ENCODE data around the gene OMP. TPM values are rescaled to one million over a fixed set of nuclear protein-coding genes. Genes with fewer than 3 reads are reported as not detected.

OMP gene
- total RNA-seq, 1 donor from 2014 or later = not detected

DNA sequence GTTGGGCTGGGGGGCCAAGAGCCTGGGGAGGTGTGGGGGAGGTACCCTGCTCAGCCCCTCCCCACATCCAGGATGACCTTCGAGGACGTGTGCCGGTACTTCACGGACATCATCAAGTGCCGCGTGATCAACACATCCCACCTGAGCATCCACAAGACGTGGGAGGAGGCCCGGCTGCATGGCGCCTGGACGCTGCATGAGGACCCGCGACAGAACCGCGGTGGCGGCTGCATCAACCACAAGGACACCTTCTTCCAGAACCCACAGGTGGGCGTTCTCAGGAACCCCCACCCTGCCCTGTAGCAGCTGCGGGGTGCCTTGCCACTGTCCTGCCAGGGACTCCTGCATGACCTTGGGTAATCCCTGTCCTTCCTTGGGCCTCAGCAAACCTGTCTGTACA, 15.4 kb downstream of the OMP start:
- Mint-ChIP-seq H3K4me3 (no peak overlapping the region), H3K36me3 (ENCODE audit: low read depth) (no peaks in the 10 kb centered on the region), H3K4me1 (ENCODE audit: low read depth) (peaks cover 5% of the 10 kb centered on the region), H3K27me3 (ENCODE audit: insufficient read depth) (no peaks in the 10 kb centered on the region), H3K9me3 (no peaks in the 10 kb centered on the region), H3K27ac (no peak overlapping the region)
- intact Hi-C loops (cut with micrococcal nuclease) = no loop called here
- DNase-seq (ENCODE audit: low spot score) = no peak

DNA sequence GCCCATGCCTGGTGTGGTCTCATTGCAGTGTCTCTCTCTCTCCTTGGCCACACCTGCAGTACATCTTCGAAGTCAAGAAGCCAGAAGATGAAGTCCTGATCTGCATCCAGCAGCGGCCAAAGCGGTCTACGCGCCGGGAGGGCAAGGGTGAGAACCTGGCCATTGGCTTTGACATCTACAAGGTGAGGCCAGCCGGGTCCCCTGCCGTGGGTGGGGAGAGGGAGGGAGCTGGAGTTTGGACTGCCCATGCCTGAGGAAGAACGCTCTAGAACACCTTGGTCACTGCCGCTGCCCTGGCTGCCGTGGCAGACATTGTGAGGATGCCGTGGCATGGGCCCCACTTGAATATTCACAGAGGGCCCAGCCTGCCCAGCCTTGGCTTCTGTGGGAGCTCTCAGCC, 16.3 kb downstream of the OMP start:
- Mint-ChIP-seq H3K36me3 (ENCODE audit: low read depth) (no peaks in the 10 kb centered on the region), H3K4me1 (ENCODE audit: low read depth) (no peaks in the 10 kb centered on the region), H3K27me3 (ENCODE audit: insufficient read depth) (no peaks in the 10 kb centered on the region), H3K4me3 (no peak overlapping the region), H3K9me3 (no peaks in the 10 kb centered on the region), H3K27ac (no peak overlapping the region)
- DNase-seq (ENCODE audit: low spot score) = no peak
- intact Hi-C loops (cut with micrococcal nuclease) = no loop called here

DNA sequence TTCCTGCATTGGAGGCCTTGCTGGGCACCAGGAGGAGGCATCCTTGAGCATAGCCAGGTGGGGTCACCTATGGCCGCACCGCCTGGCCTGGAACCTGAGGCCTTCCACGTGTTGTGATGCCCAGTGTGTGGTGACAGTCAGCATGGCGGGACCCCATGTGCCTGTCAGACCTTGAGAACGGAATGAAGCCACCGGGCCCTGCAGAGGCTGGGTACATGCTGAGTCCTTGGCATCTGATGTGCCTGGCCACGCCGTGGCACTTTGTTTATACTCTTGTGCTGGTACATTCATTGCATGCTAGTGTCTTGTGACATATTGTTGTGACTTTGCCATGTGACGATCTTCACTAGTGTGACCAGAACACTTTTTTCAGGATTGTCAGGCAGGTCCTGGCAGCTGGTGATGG, 16.9 kb downstream of the OMP start:
- Mint-ChIP-seq H3K27me3 (ENCODE audit: insufficient read depth) (no peaks in the 10 kb centered on the region), H3K27ac (no peak overlapping the region), H3K4me1 (ENCODE audit: low read depth) (no peaks in the 10 kb centered on the region), H3K9me3 (no peaks in the 10 kb centered on the region), H3K4me3 (no peak overlapping the region), H3K36me3 (ENCODE audit: low read depth) (no peaks in the 10 kb centered on the region)
- DNase-seq (ENCODE audit: low spot score) = no peak
- intact Hi-C loops (cut with micrococcal nuclease) = no loop called here

DNA sequence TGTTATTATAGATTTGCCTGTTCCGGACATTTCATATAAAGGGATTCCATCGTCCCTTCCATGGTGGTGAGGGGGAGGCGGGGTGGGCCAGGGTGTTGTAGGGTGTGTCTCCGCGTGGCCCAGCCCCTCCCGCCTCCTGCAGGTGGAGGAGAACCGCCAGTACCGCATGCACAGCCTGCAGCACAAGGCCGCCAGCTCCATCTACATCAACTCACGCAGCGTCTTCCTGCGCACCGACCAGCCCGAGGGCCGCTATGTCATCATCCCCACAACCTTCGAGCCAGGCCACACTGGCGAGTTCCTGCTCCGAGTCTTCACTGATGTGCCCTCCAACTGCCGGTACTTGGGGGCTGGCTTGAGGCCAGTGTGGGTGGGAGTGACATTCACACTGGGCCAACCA, 17.9 kb downstream of the OMP start:
- intact Hi-C loops (cut with micrococcal nuclease) = no loop called here
- Mint-ChIP-seq H3K9me3 (no peaks in the 10 kb centered on the region), H3K36me3 (ENCODE audit: low read depth) (no peaks in the 10 kb centered on the region), H3K27me3 (ENCODE audit: insufficient read depth) (no peaks in the 10 kb centered on the region), H3K27ac (no peak overlapping the region), H3K4me3 (no peak overlapping the region), H3K4me1 (ENCODE audit: low read depth) (no peaks in the 10 kb centered on the region)
- DNase-seq (ENCODE audit: low spot score) = no peak

DNA sequence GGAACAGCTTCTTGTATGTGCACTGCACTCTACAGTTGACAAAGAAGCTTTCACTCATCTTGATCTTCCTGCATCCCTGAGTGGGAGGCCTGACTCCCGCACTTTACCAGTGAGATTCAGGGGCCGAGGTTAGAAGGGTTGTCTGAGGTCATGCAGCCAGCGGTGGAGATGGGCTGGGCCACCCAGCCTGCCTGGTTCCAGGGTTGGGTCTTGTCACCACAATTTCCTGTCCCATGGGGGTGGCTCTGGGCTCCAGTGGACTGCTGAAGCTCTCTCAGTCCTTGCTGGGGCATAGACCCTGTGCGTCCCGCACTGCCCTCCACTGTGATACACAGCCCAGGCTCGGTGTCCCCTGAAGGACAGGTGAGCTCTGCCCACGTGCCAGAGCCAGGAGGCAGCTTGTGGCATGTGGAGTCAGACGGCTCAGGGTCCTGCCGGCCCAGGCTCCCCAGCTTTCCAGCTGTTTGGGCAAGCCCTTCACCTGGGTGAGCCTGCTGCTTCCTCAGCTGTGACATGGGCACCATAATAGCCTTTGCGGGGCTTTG, 18.5 kb downstream of the OMP start:
- no peaks in the 10 kb centered on the region for H3K4me1 Mint-ChIP-seq (ENCODE audit: low read depth)
- H3K27me3 Mint-ChIP-seq (ENCODE audit: insufficient read depth) = no peaks in the 10 kb centered on the region

DNA sequence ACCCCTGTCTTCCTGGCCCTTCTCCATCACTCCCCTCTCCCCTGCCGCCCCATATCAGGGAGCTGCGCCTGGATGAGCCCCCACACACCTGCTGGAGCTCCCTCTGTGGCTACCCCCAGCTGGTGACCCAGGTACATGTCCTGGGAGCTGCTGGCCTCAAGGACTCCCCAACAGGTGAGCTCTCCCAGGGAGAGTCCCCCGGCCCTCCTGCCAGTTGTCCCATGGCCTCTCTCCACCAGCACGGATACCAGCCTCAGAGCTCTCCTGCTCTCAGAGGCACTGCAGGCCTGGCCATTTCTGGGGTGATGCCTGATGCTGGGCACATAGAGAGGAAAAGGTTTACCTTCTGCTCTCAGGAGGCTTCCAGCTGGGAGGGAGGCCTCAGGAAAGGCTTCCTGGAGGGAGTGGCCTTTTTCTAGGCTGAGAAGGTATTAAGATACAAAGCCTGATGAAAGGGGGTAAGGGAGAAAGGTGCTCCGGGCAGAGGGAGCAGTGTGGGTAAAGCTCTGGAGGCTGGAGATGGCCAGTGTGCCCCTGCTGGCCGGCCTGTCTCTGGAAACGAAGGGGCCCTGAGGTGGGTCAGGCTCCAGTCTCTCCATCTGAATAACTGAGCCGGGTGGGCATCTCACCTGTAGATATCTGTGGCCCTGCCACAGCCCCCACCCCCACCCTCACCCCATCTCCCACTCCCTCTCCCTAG, 19.4 kb downstream of the OMP start:
- no peaks in the 10 kb centered on the region for H3K36me3 Mint-ChIP-seq (ENCODE audit: low read depth)
- no peaks in the 10 kb centered on the region for H3K4me1 Mint-ChIP-seq (ENCODE audit: low read depth)
- H3K9me3 Mint-ChIP-seq = no peaks in the 10 kb centered on the region
- DNase-seq (ENCODE audit: low spot score) = no peak
- no peak overlapping the region for H3K27ac Mint-ChIP-seq
- no peak overlapping the region for H3K4me3 Mint-ChIP-seq
- H3K27me3 Mint-ChIP-seq (ENCODE audit: insufficient read depth) = no peaks in the 10 kb centered on the region
- intact Hi-C loops (cut with micrococcal nuclease) = no loop called here

More for the DNA sequence above, 18.5 kb downstream of the OMP start:
- H3K27ac Mint-ChIP-seq = no peak overlapping the region
- no peak for DNase-seq (ENCODE audit: low spot score)
- no peak overlapping the region for H3K4me3 Mint-ChIP-seq
- no peaks in the 10 kb centered on the region for H3K36me3 Mint-ChIP-seq (ENCODE audit: low read depth)
- no peaks in the 10 kb centered on the region for H3K9me3 Mint-ChIP-seq
- intact Hi-C loops (cut with micrococcal nuclease) = no loop called here

DNA sequence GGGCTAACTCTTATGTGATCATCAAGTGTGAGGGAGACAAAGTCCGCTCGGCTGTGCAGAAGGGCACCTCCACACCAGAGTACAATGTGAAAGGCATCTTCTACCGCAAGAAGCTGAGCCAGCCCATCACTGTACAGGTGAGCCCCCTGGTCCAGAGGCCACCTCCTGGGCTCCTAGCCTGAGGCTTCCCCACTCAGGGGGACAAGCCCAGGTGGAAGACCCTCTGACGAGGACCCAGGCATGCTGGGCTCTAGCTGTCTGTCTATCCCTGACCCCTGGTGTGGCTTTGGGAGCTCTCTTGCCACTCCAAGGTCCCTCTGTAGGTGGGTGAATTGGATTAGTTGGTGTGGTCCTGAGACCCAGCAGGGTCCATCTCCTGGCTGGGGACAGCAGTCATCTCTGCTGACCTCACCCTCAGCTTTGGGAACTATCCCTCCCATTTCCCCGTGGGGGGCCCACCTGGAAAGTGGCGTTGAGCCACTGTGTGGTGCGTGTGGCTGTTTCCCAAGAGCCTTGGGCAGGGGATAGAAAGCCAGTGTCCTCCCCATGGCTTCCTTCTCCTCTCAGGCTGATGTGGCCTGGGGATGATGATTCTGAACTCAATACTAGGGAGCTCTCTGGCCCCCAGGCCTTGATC, 20.1 kb downstream of the OMP start:
- Mint-ChIP-seq H3K27ac (no peak overlapping the region), H3K36me3 (ENCODE audit: low read depth) (no peaks in the 10 kb centered on the region), H3K4me1 (ENCODE audit: low read depth) (peaks cover 4% of the 10 kb centered on the region), H3K9me3 (no peaks in the 10 kb centered on the region), H3K4me3 (no peak overlapping the region), H3K27me3 (ENCODE audit: insufficient read depth) (no peaks in the 10 kb centered on the region)
- no peak for DNase-seq (ENCODE audit: low spot score)
- intact Hi-C loops (cut with micrococcal nuclease) = no loop called here

DNA sequence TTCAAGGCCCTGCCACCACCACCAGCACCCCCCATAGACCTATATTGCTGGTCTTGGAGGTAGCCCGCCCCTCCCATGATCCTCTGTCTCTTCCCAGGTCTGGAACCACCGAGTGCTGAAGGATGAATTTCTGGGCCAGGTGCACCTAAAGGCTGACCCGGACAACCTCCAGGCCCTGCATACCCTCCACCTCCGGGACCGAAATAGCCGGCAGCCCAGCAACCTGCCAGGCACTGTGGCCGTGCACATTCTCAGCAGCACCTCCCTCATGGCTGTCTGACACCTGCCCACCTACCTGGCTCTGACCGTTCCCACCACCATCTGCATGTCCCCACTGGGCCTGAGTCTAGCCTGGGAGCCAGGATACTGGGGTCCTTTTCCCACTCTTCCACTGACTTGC, 21.0 kb downstream of the OMP start:
- no peak for DNase-seq (ENCODE audit: low spot score)
- H3K27me3 Mint-ChIP-seq (ENCODE audit: insufficient read depth) = peaks cover 2% of the 10 kb centered on the region
- H3K4me1 Mint-ChIP-seq (ENCODE audit: low read depth) = peaks cover 5% of the 10 kb centered on the region
- intact Hi-C loops (cut with micrococcal nuclease) = no loop called here
- H3K36me3 Mint-ChIP-seq (ENCODE audit: low read depth) = no peaks in the 10 kb centered on the region
- H3K4me3 Mint-ChIP-seq = no peak overlapping the region
- no peaks in the 10 kb centered on the region for H3K9me3 Mint-ChIP-seq
- H3K27ac Mint-ChIP-seq = no peak overlapping the region

DNA sequence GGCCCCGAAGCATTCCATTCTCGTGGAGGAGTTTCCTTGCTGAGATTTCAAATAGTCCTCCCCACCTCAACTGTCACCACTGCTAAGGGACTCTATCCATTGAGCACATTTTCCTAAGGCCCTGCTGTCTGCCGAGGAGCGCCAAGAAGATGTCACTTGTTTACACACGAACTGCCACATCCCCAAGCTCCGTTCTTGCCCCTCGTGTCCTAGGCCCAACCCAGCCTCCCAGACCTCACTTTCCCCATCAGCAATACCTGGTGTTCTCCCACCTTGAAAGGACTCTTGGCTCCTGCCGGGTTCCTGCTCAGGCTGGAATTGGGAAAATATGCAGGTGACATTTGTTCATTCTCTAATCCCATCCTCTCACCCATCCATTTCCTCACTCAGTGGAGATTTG, 21.4 kb downstream of the OMP start:
- Mint-ChIP-seq H3K9me3 (no peaks in the 10 kb centered on the region), H3K36me3 (ENCODE audit: low read depth) (no peaks in the 10 kb centered on the region), H3K4me3 (no peak overlapping the region), H3K4me1 (ENCODE audit: low read depth) (peaks cover 5% of the 10 kb centered on the region), H3K27me3 (ENCODE audit: insufficient read depth) (peaks cover 4% of the 10 kb centered on the region), H3K27ac (no peak overlapping the region)
- no peak for DNase-seq (ENCODE audit: low spot score)
- intact Hi-C loops (cut with micrococcal nuclease) = no loop called here

DNA sequence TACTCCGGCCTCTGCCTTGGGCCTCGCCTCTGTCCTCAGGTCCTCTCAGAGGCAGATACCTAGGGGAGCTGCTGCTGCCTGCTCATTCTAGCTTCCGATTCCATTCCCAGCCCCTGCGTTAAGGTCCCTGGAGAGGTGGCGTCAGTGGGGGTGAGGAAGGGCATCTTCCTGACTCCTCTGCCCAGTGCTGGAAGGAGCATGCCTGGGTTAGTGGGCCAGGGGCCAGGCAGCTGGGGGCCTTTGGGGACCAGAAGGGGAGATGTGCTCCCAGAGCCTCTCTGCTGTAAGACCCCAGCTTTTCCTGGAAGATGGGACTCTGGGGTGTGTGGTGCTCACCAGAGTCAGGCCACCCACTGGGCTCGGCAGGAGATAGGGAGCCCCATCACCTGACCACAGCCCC, 21.8 kb downstream of the OMP start:
- Mint-ChIP-seq H3K4me3 (no peak overlapping the region), H3K4me1 (ENCODE audit: low read depth) (peaks cover 5% of the 10 kb centered on the region), H3K9me3 (no peaks in the 10 kb centered on the region), H3K36me3 (ENCODE audit: low read depth) (no peaks in the 10 kb centered on the region), H3K27ac (no peak overlapping the region), H3K27me3 (ENCODE audit: insufficient read depth) (peaks cover 4% of the 10 kb centered on the region)
- no peak for DNase-seq (ENCODE audit: low spot score)
- intact Hi-C loops (cut with micrococcal nuclease) = no loop called here

DNA sequence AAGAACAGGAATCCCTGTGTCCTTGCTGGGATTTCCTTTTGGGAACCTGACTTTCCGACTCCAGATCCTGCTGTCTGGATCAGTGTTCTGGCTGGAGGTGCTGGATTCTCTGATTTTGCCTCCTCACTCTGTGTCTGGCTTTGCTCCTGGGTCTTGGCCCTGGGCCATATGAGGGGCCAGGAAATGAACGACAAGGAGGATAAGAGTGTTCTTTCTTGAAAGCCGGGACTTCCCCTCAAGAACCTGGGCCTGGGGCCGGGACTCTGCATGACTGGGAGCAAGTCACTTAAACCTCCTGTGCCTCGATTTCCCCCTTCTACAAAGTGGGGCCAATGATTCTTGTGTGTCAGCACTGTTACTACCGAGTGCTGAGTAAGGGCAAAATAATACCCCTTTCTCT, 22.6 kb downstream of the OMP start:
- H3K27me3 Mint-ChIP-seq (ENCODE audit: insufficient read depth) = peaks cover 4% of the 10 kb centered on the region
- peaks cover 5% of the 10 kb centered on the region for H3K4me1 Mint-ChIP-seq (ENCODE audit: low read depth)
- no peak overlapping the region for H3K4me3 Mint-ChIP-seq
- intact Hi-C loops (cut with micrococcal nuclease) = no loop called here
- H3K36me3 Mint-ChIP-seq (ENCODE audit: low read depth) = no peaks in the 10 kb centered on the region
- no peak overlapping the region for H3K27ac Mint-ChIP-seq
- H3K9me3 Mint-ChIP-seq = no peaks in the 10 kb centered on the region
- DNase-seq (ENCODE audit: low spot score) = no peak

DNA sequence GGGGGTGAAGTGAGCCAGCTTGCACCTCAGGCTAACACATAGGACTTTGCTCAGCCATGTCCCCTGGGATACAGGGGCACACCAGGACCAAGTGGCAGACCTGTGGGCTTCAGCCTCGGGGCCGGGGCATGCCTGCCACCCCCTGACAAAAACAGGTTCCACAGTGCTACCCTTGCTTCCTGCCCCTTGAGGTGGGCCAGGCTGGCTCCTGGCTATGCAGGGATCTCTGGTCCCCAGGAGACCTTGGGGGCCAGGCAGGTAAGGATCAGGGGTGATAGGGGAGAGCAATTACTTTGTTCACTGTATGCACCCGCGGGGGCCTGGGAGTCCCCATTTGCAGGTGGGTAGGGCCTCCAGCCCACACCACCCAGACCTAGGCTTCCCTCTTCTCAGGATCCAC, 23.1 kb downstream of the OMP start:
- no peak for DNase-seq (ENCODE audit: low spot score)
- Mint-ChIP-seq H3K9me3 (no peaks in the 10 kb centered on the region), H3K27ac (no peak overlapping the region), H3K4me1 (ENCODE audit: low read depth) (peaks cover 5% of the 10 kb centered on the region), H3K27me3 (ENCODE audit: insufficient read depth) (peaks cover 4% of the 10 kb centered on the region), H3K36me3 (ENCODE audit: low read depth) (no peaks in the 10 kb centered on the region), H3K4me3 (no peak overlapping the region)
- intact Hi-C loops (cut with micrococcal nuclease) = no loop called here

DNA sequence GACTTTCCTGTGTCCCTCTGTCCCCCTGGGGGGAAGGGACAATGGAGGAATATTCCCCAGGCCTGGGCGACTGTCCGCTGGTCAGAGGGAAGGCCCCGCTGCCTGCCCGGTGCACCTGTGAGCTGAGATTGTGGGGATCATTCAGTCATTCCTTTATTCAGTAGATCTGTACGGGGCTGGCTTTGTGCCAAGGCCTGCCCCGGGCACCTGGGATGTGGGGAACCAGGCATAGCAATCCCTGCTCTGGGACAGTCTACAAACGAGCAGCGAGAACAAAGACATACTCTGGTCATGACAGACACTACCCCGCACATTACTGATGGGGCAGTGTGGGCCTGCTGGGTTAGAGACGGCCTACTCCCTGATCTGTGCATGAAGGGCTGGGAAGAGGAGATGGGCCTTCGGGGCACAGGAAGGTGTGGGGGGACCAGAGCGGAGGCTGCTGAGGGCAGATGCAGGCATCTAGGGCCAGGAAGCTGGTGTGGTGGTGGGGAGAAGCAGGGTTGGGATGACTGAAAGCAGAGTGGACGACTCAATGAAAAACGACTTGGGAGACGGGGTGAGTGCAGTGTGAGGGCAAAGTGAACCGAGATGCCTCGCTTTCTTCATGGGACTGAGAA, 23.6 kb downstream of the OMP start:
- H3K4me1 Mint-ChIP-seq (ENCODE audit: low read depth) = peaks cover 5% of the 10 kb centered on the region
- H3K36me3 Mint-ChIP-seq (ENCODE audit: low read depth) = no peaks in the 10 kb centered on the region
- DNase-seq (ENCODE audit: low spot score) = no peak
- H3K27me3 Mint-ChIP-seq (ENCODE audit: insufficient read depth) = peaks cover 4% of the 10 kb centered on the region
- intact Hi-C loops (cut with micrococcal nuclease) = no loop called here
- H3K9me3 Mint-ChIP-seq = no peaks in the 10 kb centered on the region
- H3K4me3 Mint-ChIP-seq = no peak overlapping the region
- no peak overlapping the region for H3K27ac Mint-ChIP-seq
